GM18868 (cell line): ENCODE data around the gene HP.
"Not testable (repeated sequence)": the region's sequence is repeated elsewhere in the genome, so short reads cannot be mapped to it uniquely, and the experiment has no call there.

Experiments used
- ATAC-seq: cut with Tn5 transposase; IDR thresholded peaks from one replicate; pipeline ENCODE4 v1.9.1; 2021; ENCODE audit warnings: mild to moderate bottlenecking, moderate library complexity; ENCODE audit not compliant: unreplicated experiment

HP gene

DNA sequence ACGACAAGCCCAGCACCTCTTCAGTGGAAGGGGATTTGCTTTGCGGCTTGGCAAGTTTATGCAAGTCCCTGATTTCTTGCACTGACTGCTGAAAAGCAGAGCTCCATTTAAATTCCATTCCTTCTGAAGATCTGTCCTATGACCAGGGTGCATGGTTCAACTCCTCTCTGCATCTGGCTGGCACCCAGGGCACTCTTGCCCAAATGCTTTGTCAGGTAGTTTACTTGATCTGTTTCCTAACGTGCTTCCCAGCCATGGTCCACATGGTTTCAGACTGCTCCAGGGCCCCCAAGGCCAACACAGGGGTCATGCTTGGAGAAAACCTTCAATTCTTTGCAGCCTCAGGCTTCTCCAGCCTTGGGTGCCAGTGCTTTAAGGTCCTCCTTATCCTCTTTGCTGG lies 11.2 kb upstream of the HP start:
- ATAC-seq = no peak

DNA sequence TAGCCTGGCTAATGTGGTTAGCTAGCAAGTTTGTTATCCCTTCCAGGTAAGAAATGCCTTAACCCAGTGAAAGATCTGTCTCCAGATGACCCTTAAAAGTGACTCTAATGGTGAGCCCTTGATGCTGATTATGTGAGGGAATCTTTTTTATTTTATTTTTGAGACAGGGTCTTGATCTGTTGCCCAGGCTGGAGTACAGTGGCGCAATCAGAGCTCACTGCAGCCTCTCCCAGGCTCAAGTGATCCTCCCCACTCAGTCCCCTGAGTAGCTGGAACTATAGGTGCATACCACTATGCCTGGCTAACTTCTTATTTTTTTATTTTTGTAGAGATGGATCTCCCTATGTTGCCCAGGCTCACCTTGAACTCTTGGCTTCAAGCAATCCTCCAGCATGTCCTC lies 10.8 kb upstream of the HP start:
- ATAC-seq = no peak

DNA sequence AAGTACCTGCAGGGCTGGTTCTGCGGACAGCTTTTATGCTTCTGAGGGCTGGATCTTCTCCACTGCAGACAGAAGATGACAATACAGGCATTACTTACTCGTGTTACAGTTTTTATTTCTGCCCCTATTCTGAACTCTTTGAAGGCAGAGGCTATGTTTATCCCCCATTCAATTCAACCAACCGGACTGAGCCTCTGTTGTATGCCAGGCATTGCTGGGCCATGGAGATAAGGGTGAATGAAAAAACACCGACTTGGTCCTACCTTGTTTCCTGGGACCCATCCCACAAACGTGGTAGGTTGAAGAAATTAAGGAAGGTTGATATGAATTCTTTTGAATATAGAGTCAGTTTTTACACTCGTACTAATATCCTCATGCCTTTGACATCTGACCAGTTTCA lies 10.0 kb upstream of the HP start:
- ATAC-seq = no peak

DNA sequence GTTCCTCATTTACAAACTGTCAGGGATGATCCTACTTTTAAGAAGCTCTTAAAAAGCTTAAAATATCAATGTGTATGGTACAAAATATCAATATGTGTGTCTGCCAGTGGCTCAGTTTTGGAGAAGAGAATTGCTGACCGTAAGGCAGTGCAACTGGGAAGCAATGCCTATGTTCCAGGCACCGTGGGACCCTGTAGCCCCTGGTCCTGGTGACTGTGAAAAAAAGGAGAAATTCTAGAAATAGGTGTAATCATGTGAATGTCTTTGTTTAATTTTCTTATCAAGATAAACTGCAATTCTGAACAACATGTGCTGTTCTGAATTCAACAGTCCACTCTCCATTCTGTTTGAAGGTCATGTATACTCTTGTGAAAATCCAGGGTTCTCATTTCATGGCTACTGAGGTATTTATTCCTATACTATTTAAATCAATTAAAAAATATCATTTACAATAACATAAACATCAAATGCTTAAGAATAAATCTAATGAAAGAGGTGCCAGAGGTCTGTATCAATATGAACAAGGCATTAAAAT lies 9.4 kb upstream of the HP start:
- ATAC-seq = no peak

DNA sequence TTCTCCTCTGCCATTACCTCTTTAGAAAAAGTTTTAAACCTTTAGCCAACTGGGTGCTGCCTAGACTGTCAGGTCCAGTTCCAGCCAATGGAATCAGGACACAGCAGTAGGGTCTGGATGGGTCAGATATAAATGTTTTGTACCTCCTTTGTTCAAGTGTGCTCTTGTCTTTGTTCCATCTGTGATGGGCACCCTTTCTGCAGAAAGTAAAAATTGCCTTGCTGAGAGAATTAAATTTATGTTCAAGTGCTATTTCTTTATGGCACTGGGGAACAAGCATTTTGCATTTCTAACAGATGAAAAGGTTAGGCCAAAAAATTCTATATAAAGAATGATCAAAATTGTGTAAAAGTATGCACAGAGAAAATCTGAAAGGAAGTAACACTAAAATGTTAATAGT lies 5.2 kb upstream of the HP start:
- no peak for ATAC-seq

DNA sequence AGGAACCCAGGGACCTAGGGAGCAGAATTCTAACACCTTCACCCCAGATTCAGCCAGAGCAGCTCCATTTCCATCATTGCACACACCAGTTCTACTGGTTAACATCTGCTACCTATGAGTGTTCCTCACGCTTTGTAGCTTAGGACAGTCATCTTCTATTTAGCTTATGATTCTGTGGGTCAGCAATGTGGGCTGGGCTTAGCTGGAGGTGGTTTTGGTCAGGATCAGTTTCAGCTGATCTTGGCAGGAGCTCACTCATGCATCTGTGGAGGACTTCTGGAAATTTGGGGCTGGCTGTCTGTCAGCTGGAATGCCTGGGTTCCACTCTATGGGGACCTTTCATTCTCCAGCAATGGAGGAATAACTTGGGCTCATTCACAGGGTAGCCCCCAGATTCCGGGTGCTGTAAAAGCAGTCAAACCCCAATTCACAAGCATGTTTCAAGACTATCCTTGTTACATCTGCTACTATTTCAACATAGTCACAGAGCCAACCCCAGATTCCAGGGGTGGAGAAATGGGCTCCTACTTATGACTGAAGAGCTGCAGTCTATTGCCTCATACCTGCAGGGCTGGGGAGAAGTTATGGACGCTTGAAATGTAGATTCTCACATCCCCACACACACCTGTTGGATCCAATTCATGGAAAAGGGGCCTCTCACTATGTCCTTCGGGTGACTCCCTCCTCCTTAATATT lies 3.4 kb upstream of the HP start:
- no peak for ATAC-seq

DNA sequence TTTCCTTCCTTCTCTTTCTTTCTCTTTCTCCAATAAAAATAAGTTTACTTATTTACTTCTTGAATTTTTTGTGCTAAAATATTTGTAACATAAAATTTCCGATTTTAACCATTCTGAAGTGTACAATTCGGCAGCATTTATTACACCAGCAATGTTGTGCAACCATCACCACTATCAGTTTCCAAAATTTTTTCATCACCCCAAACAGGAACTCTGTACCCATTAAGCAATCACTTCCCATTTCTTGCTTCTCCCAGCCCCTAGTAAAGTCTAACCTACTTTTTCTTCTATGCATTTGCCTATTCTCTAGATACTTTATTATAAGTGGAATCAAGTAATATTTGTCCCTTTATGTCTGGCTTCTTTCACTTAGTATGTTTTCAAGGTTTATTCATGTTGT lies 2.5 kb upstream of the HP start:
- no peak for ATAC-seq

DNA sequence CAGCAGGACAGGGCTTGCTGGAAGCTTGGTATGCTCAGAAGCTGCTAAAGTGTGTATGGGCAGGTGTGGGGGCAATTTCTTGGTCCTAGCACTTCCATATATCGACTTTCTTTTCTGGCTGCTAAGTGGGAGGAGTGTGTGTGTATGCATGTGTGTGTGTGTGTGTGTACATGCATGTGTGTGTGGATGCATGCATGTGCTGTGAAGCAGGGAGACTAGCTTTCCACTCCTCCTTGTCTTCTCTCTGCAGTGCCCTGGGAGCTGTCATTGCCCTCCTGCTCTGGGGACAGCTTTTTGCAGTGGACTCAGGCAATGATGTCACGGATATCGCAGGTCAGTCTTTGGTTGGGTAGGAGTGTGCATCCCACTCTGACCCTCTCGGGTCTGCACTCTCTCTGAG lies 1.6 kb downstream of the HP start:
- no peak for ATAC-seq

DNA sequence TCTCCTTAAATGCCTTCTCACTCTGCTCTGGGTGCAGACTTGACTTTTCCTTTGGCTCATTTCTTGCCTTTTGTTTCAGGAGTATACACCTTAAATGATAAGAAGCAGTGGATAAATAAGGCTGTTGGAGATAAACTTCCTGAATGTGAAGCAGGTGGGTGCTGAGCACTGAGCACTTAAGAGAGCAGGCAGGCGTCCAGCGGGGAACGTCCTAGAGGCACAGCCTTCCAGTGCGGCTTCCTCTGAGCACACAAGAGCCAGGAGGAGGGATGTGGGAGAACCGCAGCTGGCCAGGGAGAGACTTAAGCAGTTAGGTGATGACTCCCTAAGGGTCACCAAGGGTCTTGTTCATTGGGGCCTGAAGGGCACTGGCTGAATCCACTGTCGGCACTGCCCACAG lies 3.0 kb downstream of the HP start:
- not testable (repeated sequence) for ATAC-seq

DNA sequence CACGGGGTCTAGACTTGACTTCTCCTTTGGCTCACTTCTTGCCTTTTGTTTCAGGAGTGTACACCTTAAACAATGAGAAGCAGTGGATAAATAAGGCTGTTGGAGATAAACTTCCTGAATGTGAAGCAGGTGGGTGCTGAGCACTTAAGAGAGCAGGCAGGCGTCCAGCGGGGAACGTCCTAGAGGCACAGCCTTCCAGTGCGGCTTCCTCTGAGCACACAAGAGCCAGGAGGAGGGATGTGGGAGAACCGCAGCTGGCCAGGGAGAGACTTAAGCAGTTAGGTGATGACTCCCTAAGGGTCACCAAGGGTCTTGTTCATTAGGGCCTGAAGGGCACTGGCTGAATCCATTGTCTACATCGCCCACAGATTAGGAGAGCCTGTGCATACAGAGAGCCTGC lies 4.8 kb downstream of the HP start:
- not testable (repeated sequence) for ATAC-seq

DNA sequence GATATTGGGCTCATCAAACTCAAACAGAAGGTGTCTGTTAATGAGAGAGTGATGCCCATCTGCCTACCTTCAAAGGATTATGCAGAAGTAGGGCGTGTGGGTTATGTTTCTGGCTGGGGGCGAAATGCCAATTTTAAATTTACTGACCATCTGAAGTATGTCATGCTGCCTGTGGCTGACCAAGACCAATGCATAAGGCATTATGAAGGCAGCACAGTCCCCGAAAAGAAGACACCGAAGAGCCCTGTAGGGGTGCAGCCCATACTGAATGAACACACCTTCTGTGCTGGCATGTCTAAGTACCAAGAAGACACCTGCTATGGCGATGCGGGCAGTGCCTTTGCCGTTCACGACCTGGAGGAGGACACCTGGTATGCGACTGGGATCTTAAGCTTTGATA lies 6.1 kb downstream of the HP start:
- no peak for ATAC-seq

DNA sequence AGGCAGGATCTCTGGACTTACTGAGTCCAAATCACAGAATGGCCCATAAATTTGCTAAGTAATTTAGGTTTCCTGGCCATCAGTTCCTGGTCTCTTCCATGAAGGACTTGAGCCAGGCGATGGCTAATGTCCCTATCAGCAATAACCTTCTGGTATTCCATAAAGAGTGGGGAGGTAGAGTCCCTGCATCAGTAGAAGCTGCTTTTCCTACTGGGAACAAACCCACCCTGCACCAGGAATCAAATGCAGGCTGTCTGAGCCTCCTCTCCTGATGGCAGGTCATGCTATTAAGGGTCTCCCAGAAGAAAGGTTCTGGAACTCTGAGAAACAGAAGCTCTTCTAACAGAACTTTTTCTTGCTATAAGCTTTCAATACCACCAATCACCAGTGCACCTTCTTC lies 7.3 kb downstream of the HP start:
- no peak for ATAC-seq

DNA sequence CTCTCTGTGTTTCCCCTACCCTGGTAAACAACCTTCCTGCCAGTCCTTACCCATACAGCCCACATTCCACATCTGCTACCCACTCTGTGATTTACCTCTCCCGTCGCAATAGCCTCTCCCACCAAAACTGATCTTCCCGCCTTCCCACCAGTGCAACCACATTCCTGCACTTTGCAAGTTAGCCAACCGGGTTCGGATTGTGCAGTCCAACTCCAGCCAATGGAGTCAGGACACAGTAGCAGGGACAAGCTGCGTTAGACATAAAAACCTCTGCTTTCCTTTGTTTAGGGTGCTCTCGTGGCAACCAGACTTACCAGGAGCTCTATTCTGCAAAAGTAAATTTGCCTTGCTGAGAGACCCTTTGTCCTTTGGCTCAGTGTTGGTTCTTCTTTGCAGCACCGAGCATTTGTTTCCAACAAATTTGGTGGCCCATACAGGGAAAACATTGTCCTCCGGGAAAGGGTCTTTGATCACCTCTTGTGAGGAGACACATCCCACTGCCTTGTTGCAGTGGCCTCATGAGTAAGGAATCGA lies 10.1 kb downstream of the HP start:
- ATAC-seq = no peak

DNA sequence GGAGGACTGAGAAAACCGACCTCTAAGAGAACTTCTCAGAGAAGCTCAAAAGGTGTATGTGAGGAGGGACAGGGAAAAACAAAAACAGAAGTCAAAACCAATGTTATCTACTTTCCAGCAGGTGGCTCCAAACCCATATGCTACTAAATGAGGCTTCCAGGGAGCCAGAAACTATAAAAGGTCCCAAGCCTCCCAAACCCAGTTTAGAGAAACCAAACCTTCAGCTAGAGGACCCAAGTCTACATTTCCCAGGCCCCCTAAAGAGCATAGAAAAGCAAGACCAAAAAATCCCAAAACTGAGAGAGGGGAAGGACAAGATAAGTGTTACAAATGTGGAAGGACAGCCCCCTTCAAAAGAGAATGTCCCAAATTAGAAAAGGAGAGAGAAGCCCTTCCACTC lies 12.4 kb downstream of the HP start:
- ATAC-seq = peak; percentile 46

DNA sequence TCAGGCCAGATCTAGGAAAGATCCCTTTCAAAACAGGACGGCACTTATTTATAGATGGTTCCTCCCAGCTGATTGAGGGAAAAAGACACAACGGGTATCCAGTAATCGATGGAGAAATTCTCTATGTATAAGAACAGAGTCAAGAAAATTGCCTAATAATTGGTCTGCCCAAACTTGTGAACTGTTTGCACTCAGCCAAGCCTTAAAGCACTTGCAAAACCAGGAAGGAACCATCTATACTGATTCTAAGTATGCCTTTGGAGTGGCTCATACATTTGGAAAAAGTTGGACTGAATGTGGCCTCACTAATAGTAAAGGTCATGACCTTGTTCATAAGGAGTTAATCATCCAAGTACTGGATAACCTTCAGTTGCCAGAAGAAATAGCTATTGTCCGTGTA lies 14.6 kb downstream of the HP start:
- ATAC-seq = no peak

DNA sequence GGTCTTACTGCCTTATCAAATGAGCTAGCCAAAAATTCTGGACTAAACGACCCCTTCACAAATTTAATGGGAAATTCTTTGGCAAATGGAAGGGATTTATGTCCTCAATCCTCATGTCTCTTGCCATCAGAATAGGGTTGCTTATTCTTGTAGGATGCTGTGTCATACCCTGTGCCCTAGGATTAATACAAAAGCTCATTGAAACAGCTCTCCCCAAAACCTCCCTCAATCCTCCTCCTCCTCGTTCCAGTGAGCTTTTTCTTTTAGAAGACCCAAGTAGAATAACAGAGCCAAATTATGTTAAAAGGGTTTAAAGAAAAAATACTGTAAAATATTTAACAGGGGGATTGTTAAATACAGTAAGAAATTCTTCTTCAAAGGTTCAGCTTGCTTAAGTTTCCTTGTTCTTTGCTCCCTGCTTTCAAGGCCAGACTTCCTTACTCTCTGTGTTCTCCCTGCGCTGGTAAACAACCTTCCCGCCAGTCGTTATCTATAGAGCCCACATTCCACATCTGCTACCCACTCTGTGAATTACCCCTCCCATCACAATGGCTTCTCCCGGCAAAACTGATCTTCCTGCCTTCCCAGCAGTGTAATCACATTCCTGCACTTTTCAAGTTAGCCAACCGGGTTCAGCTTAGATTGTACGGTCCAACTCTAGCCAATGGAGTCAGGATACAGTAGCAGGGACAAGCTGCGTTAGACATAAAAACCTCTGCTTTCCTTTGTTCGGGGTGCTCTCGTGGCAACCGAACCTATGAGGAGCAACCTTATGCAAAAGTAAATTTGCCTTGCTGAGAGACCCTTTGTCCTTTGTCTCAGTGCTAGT lies 18.4 kb downstream of the HP start:
- no peak for ATAC-seq

DNA sequence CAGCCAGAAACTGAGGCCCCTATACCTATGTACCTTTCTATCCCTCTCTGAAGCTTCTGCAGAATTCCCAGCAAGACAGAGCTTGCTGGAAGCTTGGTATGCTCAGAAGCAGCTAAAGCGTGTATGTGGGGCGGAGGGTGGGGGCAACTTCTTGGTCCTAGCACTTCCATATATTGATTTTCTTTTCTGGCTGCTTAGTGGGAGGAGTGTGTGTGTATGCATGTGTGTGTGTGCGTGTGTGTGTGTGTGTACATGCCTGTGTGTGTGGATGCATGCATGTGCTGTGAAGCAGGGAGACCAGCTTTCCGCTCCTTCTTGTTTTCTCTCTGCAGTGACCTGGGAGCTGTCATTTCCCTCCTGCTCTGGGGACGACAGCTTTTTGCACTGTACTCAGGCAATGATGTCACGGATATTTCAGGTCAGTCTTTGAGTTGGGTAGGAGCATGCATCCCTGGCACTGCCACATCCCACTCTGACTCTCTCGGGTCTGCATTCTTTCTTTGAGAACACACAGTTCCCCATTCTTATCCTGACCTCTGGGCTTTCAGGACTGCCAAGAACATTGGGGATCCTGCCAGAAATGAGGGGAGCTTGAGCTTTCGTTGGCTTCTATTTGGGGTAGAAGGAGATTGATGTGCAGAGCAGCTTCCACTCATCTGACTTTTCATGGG lies 19.4 kb downstream of the HP start:
- ATAC-seq = no peak

DNA sequence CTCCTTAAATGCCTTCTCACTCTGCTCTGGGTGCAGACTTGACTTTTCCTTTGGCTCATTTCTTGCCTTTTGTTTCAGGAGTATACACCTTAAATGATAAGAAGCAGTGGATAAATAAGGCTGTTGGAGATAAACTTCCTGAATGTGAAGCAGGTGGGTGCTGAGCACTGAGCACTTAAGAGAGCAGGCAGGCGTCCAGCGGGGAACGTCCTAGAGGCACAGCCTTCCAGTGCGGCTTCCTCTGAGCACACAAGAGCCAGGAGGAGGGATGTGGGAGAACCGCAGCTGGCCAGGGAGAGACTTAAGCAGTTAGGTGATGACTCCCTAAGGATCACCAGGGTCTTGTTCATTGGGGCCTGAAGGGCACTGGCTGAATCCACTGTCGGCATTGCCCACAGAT lies 20.8 kb downstream of the HP start:
- ATAC-seq = not testable (repeated sequence)

DNA sequence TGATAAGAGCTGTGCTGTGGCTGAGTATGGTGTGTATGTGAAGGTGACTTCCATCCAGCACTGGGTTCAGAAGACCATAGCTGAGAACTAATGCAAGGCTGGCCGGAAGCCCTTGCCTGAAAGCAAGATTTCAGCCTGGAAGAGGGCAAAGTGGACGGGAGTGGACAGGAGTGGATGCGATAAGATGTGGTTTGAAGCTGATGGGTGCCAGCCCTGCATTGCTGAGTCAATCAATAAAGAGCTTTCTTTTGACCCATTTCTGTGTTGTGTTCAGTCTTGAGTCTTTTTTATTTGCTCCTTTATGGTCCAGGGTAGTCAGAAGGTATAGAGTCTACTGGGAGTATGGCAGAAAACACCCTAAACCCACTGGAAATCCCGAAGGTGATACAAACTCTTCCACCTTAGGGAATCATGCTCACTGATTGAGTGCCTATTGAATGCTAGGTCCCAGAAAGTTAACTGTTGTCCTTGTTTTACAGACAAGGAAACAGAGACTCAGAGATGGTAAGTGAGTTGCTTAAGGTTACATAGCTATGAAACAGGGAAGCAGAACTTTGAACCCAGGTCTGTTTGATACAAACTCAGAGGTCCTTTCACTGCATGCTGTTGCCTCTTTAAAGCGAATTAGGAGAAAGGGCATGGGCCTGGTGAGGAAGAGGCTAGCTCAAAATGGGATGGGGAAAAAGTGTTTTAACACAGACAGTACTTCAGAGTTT lies 22.8 kb downstream of the HP start:
- ATAC-seq = not testable (repeated sequence)

DNA sequence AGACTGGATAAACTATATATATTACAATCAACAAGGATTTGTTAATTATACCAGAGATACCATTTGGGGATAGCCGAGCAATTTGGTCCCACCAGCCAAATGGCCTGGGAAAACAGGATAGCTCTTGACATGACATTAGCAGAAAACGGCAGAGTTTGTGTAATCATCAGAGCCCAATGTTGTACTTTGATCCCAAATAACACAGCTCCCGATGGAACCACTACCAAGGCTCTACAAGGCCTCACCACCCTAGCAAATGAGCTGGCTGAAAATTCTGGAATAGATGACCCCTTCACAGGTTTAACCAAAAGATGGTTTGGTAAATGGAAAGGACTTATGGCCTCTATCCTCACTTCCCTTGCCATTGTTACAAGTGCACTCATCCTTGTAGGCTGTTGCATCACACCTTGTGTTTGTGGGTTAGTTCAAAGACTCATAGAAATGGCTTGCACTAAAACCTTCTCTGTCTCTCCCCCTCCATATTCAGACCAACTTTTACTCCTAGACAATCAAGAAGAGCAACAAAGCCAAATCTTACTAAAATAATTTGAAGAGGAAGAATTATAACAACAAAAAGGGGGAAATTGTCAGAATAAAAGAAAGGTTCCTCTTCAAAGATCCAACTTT lies 29.6 kb downstream of the HP start:
- no peak for ATAC-seq
